ENCODE results near the gene RAB10.
A peak's percentile ranks its signal among the peaks of the same experiment; 100 is the strongest.
"Not testable (repeated sequence)": the region's sequence is repeated elsewhere in the genome, so short reads cannot be mapped to it uniquely, and the experiment has no call there.

The RAB10 gene
- total RNA-seq: 235 to 313 (median 276) reads per million in 18 experiments

DNA sequence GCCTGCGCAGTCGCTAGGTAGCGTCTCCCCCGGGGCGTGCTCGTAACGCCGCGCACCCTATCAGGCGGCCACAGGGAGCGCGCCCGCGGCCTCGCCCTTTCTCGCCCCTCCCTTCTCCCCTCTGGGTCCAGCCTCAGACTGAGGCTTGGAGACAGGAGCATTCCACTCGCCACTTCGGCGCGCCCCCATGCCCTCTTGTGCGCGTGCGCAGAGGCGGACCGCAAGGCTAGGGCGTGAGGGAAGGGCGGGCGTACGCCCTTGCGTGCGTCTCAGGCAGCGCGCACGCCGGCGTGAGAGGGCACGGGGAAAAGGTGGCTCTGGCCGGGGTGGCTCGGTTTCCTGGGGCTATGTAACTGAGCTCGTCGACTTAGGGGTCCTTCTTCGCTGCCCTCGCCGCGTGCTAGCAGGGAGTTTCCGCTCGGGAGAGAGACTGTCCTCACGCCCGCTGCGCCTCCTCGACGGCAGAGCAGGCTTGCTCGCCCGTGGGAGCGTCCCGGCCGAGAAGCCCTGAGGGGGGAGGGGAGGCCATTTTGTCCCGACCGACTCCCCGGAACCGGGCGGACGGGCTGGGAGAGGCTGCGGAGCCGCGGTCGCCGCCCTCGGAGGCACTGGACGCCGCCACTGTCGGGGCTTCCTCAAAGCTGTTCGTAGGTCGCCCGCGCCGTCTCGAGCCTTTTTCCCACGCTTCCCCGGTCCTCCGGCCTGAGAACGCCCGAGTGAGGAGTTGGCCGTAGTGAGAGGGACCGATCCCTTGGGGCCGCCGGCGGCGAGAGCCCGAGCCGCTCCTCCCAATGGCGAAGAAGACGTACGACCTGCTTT lies at the start of gene RAB10:
RAB10 (plus strand) TSS at position 267 of the 819 bp plus-strand sequence; CDS start at position 792, 525 bp downstream.
- DNase-seq: peak; percentile 100

DNA sequence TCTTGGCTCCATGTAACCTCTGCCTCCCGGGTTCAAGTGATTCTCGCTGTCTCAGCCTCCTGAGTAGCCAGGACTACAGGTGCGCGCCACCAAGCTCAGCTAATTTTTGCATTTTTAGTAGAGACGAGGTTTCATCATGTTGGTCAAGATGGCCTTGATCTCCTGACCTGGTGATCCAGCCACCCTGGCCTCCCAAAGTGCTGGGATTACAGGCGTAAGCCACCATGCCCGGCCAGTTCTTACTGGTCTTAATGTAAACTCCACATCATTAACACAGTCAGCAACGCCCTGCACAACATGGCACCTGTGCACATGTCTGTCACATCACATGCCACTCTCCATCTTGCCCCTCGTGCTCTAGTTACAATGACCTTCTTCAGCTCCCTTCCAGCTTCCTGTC lies 45.8 kb upstream of the RAB10 start:
- no peak for DNase-seq

DNA sequence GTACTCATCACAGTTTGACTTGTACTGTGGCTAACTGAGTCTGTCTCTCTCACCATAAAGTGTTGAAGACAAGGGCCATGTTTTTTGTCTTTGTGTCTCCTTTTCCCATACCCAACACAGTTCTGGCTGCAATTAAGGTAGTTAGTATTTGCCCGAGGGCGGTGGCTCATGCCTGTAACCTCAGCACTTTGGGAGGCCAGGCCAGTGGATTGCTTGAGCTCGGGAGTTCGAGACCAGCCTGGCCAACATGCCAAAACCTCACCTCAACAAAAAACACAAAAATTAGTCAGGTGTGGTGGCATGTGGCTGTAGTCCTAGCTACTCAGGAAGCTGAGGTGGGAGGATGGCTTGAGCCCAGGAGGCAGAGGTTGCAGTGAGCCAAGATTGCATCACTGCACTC lies 44.7 kb upstream of the RAB10 start:
- DNase-seq: no peak

DNA sequence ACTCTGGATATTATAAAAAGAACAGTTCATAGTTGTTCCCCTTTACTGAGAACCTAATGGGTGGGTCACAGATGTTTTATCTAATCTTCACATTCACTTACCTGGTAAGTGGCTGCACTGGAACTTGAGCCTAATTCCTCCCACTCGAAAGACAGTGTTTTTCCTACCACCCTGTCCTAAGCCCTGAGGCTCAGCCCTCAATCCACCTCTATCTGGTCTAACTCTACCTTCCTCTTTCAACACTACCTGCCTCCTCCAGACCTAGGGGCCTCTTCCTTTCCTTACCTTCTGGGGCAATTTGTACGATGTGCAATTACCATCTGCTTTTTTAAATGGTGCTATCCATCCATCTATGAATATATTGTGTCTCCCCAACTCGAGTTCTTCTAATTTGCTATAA lies 41.9 kb upstream of the RAB10 start:
- no peak for DNase-seq

DNA sequence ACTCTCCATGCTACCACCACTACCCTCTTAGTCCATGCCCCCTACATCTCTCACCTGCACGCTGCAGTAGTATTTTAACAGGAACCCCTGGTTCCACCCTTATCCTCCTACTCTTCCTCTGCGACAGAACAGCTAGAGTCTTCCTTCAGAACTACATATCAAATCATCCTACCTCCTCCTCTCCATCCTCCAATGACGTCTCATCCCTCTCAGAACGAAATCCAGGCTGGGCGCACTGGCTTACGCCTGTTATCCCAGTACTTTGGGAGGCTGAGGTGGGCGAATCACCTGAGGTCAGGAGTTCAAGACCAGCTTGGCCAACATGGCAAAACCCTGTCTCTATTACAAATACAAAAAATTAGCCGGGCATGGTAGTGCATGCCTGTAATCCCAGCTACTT lies 41.3 kb upstream of the RAB10 start:
- no peak for DNase-seq

DNA sequence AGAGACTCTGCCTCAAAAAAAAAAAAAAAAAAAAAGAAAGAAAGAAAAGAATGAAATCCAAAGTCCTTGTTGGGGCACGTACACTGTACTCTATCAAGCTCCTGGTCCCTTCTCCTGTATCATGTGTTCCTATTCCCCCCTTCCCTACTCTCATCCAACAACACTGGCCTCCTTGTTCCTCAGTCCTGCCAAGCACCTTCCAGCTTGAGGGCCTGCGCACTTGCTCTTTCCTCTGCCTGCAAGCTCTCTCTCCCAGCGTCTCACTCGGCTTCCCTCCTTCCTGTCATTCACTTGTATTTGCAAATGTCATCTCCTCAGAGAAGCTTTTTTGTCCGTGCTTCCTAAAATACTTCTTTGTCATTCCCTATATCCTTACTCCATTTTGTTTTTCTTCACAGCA lies 40.8 kb upstream of the RAB10 start:
- DNase-seq: no peak

DNA sequence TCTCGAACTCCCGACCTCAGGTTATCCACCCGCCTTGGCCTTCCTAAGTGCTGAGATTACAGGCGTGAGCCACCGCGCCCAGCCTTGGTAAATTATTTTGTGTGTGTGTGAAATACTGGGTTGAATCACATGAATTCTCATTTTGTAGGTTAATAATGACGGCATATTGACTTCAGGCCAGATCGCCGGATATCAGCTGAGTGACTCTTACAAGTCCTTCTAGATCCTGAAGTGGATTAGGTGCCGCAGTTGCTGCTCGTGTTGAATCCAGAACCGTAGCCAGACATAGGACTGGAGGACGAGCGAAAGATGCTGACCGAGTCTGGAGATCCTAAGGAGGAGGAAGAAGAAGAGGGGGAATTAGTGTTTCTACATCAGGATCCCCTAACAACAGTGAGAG lies 39.4 kb upstream of the RAB10 start:
- no peak for DNase-seq

DNA sequence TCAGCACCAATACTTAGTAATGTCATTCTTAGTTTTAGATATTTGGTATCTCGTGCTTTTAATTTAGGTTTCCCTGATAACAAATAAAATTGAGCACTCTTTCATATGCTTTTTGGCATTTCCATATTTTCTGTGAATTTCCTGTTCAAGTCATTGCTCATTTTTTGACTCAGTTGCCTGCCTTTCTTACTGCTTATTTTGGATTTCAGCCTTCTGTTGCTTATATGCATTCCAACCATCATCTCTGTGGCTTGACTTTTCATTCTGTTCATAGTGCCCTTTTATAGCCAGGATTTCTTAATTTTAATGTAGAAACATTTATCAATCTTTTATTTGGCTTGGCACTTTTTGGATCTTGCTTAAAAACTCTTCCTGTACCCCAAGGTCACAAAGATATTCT lies 37.0 kb upstream of the RAB10 start:
- DNase-seq: no peak

DNA sequence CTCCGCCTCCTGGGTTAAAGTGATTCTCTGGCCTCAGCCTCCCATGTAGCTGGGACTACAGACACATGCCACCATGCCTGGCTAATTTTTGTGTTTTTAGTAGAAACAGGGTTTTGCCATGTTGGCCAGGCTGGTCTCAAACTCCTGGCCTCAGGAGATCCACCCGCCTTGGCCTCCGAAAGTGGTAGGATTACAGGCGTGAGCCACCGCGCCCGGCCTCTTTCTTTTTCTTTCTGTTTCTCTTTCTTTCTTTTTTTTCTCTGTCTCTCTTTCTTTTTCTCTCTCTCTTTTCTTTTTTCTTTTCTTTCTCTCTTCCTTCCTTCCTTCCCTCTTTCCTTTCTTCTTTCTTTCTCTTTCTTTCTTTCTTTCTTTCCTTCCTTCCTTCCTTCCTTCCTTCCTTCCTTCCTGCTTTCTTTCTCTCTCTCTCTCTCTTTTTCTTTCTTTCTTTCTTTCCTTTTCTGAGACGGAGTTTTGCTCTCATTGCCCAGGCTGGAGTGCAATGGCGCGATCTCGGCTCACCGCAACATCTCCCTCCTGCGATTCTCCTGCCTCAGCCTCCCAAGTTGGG lies 35.0 kb upstream of the RAB10 start:
- DNase-seq: not testable (repeated sequence)

DNA sequence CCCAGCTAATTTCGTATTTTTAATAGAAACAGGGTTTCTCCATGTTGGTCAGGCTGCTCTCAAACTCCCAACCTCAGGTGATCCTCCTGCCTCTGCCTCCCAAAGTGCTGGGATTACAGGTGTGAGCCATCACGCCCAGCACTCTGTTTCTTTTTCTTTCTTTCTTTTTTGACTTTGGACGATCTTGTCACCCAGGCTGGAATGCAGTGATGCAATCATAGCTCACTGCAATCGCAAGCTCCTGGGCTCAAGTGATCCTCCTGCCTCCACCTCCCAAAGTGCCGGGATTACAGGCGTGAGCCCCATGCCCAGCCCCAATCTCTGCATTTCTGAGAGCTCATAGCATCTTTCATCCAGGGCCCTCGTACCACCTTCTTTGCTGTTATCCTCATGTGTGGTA lies 34.5 kb upstream of the RAB10 start:
- DNase-seq: not testable (repeated sequence)

DNA sequence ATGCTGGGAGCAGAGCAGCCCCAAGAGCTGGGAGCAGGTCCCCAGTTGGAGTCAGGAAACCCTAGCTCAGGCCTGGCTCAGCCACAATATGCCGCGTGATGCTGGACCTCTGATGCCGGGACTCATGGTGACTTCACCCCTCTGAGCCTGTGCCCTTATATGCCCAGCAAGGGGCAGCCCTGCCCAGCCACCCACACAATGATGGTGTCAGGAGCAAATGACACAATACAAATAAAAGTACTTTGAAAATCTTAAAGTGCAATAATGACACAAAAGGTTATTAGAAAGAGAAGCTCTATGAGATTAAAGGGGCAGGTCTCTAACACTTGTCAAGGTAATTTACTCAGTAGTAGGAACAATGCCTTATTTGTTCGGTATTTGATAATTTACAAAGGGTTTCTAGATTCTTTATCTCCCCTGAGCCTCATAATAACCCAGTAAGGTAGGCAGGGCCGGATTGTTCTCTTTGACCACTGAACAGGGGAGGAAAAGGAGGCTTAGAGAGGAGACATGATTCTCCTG lies 33.3 kb upstream of the RAB10 start:
- DNase-seq: peak; percentile 93 to 95

DNA sequence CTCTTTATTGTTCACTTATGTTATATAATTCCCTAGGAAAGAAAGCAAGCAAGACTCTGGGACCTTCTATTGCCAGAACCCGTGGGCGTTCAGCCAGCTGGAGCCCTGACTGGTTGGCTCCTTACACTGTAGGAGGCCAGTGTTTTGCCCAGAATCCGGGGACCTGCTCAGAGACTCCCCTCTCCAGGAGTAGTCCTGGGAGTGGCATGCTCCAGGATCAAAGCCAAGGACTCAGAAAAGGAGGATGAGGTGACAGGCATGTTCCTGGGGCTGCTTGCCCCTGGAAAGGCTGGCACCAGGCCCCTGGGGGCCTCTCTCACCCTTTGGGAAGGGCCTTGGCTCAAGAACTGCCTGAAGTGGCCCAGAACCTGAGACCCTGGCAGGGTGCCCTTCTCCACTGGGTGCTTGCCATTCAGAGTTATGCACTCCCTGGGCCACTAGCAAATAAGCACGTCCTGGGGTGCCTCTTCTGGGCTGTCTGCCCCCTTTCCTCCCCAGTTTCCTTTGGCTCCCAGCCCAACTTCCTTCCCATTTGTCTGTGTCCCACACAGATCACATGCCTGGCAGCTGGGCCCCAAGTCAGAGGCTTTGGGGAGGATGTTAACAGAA lies 32.0 kb upstream of the RAB10 start:
- peak; percentile 83 to 92 for DNase-seq

DNA sequence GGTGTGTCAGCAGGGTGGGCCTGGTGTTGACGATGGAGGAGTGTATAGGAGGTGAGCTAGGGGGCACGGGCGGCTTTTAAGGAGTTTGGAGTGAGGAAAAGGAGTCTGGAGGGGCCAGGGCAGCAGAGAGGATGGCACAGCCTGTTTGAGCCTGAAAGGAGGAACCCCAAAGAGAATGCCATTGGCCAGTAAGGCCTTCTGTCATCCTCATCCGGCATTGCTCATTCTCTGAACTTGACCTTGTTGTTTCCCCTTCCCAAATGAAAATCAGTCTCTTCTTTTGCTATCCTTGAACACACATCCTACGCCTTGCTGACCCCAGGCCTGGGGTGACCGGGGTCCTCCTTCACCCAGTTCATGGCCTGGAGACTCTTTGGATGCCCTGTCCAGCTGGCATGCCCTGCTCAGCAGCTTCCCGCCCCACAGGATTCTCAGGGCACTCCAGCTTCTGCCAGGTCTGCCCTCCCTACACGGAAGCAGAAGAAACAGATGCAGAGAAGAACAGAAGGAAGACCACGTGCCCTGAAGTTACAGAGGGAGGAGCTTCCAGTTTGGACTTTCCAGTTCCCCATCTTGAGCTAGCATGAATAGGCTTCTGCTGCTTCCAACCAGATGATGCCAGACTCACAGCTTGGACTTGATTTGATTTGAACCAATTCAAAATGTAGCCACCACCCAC lies 31.1 kb upstream of the RAB10 start:
- peak; percentile 86 to 89 for DNase-seq

DNA sequence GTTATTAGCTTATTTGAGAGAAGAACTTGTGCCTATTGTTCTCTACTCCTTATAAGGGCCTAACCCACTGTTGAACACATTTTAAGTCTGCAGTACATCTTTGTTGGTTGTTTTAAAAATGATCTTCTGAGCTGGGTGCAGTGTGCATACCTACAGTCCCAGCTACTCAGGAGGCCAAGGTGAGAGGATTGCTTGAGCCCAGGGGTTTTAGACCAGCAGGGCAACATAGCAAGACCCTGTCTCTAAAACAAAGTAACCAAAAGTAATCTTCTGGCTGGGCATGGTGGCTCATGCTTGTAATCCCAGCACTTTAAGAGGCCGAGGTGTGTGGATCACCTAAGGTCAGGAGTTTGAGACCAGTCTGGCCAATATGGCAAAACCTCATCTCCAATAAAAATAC lies 25.8 kb upstream of the RAB10 start:
- DNase-seq: no peak

DNA sequence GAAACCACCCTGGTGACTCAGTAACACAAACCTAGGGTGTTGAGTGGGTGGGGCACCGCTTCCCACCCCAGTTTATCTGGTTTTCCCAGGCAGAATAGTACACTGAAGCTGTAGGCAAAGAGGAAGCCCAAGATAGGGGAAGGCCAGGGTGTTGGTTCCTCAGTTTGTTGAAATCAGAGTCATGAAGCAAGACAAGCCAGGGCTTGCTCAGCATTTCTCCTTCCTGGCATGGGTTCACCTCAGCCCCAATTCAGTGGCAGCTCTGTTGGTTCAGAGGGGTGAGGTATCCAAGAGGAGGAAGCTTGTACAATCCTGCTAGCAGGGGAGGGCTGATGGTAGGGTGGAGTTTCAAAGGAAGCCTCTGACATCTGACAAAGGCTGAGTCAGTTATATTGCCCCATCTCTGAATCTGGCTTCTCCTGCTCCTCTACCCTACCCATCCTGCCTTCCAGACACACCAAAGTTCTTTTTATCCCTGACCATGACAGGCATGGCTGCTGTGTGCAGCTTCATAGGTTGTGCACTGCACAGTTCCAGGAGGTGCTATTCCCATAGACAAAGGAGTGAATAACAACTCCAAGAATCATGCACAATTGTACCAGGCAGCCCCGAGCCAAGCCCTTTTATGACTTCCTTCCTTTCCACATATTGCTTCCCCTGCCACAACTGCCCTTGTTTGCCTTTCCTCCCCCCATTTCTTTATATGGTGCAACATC lies 24.9 kb upstream of the RAB10 start:
- peak; percentile 99 to 100 for DNase-seq

DNA sequence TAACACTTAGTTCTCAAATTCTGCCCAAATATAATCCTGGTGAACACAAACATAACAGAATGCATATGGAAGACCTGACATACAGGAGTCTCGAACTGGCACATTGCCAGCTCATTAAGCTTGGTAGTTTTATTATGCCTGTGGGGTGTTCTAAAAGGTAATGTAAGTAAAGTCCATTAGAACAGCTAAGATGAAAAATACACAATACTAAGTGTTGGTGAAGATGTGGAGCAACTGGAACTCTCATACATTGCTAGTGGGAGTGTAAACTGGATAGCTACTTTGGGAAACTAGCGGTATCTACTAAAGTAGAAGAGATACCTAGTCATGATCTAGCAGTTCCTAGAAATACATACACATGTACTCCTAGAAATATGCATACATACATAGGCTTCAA lies 24.3 kb upstream of the RAB10 start:
- no peak for DNase-seq

DNA sequence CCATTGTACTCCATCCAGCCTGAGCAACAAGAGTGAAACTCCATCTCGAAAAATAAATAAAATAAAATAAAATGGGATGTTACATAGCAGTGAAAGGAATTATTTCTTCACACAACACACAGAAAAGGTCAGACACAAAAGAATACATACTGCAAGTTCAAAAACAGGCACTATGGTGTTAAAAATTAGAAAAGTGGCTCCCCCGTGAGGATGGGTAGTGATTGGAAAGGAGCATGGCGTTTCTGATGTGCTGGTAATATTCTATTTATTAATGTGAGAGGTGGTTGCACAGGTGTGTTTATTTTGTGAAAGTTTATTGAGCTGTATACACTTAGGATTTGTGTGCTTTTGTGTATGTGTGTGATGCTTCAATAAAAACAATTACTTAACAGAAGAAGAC lies 22.9 kb upstream of the RAB10 start:
- DNase-seq: no peak

DNA sequence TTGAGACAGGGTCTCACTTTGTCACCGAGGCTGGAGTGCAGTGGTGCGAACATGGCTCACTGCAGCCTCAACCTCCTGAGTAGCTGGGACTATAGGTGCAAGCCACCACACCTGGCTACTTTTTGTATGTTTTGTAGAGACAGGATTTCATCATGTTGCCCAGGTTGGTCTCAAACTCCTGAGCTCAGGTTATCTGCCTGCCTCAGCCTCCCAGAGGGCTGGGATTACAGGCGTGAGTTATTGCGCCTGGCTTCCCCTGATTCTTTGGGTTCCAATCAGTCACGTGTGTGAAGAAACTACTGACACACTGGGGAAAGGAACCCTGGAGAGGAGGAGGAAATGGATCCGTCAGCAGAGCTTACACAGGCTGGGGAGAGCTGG lies 22.3 kb upstream of the RAB10 start:
- DNase-seq: peak; percentile 70 to 74

DNA sequence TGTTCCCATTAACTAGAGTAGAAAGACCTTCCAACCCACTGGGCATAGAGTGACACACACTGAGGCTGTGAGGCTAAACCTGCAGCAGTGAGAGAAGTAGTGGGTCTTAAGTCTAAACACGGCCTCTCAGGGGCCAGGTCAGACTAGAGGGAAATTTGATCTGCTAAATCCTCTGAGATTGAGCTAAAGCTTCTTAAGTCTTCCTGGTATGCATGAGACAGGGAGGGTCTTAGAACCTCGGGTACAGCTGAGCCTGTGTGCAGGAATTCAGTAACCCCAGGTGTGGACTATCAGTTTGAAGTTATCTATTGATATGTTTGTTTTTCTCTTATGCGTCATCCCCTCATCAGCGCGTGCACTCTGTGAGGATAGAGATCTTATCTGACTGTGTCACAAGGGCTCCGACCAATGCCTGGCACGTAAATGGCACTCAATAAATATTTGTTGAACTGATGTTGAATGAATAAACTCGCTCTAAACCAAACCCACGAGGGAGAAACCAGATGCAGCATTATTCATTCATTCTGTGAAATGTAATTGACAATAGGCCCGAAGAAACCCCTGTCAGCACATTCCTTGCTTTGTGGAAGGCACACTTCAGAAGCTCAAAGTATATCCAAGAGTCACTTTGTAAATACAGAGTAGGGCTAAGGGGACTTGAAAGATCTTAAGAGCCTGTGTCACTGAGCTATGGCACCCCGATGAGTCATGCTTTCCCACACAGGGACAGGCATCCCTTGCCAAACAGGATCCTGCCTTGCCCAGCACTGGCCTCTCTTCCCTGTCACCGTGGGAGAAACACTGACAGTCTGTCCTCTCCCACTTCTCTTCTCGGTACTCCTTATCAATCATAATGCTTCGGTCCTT lies 21.7 kb upstream of the RAB10 start:
- DNase-seq: peak; percentile 87 to 94

DNA sequence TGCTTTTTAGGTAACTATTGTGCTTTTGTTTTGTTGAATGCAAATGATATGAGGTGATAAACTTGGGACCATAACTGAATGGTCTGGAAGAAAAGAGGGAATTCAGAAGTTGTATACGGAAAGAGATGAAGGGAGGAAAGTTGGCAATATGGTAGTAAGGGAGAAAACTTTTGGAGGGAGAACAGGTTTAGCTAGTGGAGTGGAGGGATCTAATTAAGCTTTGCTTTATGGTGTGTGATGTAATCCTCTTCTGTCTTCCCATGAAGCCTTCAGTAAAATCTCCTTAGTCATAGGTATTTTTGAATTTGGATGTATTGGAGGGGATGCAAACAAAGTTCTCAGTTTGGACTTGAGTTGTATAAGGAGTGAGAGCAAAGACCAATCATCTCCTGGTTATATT lies 20.2 kb upstream of the RAB10 start:
- DNase-seq: no peak

DNA sequence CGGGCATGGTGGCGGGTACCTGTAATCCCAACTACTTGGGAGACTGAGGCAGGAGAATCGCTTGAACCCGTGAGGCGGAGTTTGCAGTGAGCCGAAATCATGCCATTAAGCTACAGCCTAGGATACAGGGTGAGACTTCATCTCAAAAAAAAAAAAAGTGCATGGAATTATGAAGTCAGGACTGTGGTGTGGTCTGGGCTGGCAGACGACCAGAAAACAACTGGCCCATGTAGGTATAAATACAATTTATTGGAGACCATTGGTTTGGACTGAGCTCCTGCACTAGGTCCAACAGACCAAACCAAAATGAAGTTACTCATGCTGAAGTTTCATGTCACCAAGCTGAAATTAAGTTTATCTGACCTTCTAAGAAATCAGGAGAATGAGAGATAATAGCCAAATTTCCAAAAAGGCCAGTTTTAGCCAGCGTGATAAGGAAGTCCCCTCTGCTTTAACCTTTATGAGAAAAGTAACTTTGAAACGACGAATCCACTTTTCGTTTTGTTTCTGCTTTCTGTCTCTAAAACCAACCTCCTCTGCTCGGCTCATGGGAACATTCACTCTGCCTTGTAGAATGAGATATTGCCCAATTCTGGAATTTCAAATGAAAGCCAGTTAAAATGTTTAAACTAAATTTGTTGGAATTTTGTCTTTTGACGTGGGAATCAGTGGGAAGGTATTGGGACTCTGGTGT lies 17.7 kb upstream of the RAB10 start:
- peak; percentile 24 to 30 for DNase-seq

Data from inflammatory macrophage (primary cell).